ENCODE results near the gene FEM1A. TPM values are rescaled to one million over a fixed set of nuclear protein-coding genes. Genes with fewer than 3 reads are reported as not detected.
"Not testable (repeated sequence)": the region's sequence is repeated elsewhere in the genome, so short reads cannot be mapped to it uniquely, and the experiment has no call there.

FEM1A gene
- 20.0 and 20.1 TPM in 2 replicates for total RNA-seq (2014; rRNA removed; shearing (Covaris generic))

GRCh38 chr19:4791183-4792018 lies at the start of gene FEM1A:
TSS of gene FEM1A (plus strand) at chr19:4791734. CDS start at chr19:4791855, 121 bp downstream.
- Histone ChIP-seq H3K27me3 (no peaks in the 10 kb centered on the region), H3K27ac (peak within 1 kb of the TSS; percentile 92), H3K4me3 (peak within 1 kb of the TSS; percentile 98), H3K9me3 (replicated peaks) (no peaks in the 10 kb centered on the region), H3K36me3 (peaks cover 8% of the 10 kb centered on the region), H3K4me1 (peaks cover 5% of the 10 kb centered on the region)
- peak; percentile 99 to 100 for DNase-seq

- Histone ChIP-seq H3K27ac (peak overlapping the region; percentile 91), H3K9me3 (replicated peaks) (no peaks in the 10 kb centered on the region), H3K4me1 (peaks cover 35% of the 10 kb centered on the region), H3K27me3 (no peaks in the 10 kb centered on the region), H3K36me3 (no peaks in the 10 kb centered on the region), H3K4me3 (peak overlapping the region; percentile 32)
- DNase-seq = peak; percentile 96 to 97
Measured at GRCh38 chr19:4742723-4743646, 48.5 kb upstream of the FEM1A start.

- peak overlapping the region; percentile 18; the same call in 1 of the 2 replicates for H3K27ac ChIP-seq
- no peak overlapping the region for H3K4me3 ChIP-seq
- DNase-seq = peak in 1 of 2 experiments; percentile 60
- H3K4me1 ChIP-seq = peaks cover 33% of the 10 kb centered on the region
- no peaks in the 10 kb centered on the region for H3K9me3 ChIP-seq (replicated peaks)
- H3K36me3 ChIP-seq = no peaks in the 10 kb centered on the region
- H3K27me3 ChIP-seq = no peaks in the 10 kb centered on the region
Measured at GRCh38 chr19:4744451-4745174, 46.9 kb upstream of the FEM1A start.

- peak overlapping the region; percentile 18; the same call in 1 of the 2 replicates for H3K27ac ChIP-seq
- H3K9me3 ChIP-seq (replicated peaks); H3K36me3 ChIP-seq; H3K4me3 ChIP-seq; H3K27me3 ChIP-seq; DNase-seq: not testable (repeated sequence)
- peaks cover 39% of the 10 kb centered on the region for H3K4me1 ChIP-seq
Measured at GRCh38 chr19:4745175-4745574, 46.4 kb upstream of the FEM1A start.

GRCh38 chr19:4745986-4746385 lies 45.5 kb upstream of the FEM1A start:
- no peak for DNase-seq
- Histone ChIP-seq H3K9me3 (replicated peaks) (no peaks in the 10 kb centered on the region), H3K4me3 (no peak overlapping the region)

GRCh38 chr19:4748185-4748584 lies 43.3 kb upstream of the FEM1A start:
- Histone ChIP-seq H3K27me3 (no peaks in the 10 kb centered on the region), H3K27ac (no peak overlapping the region), H3K9me3 (replicated peaks) (no peaks in the 10 kb centered on the region), H3K4me1 (peaks cover 50% of the 10 kb centered on the region), H3K36me3 (no peaks in the 10 kb centered on the region), H3K4me3 (no peak overlapping the region)
- no peak for DNase-seq

More at GRCh38 chr19:4745986-4746385, 45.5 kb upstream of the FEM1A start:
- no peak overlapping the region for H3K27ac ChIP-seq
- no peaks in the 10 kb centered on the region for H3K36me3 ChIP-seq
- H3K27me3 ChIP-seq = no peaks in the 10 kb centered on the region
- peaks cover 42% of the 10 kb centered on the region for H3K4me1 ChIP-seq

- DNase-seq = peak; percentile 66 to 70
- no peak overlapping the region for H3K27ac ChIP-seq
- H3K4me1 ChIP-seq = peaks cover 46% of the 10 kb centered on the region
- H3K4me3 ChIP-seq = no peak overlapping the region
- no peaks in the 10 kb centered on the region for H3K27me3 ChIP-seq
- H3K9me3 ChIP-seq (replicated peaks) = no peaks in the 10 kb centered on the region
- no peaks in the 10 kb centered on the region for H3K36me3 ChIP-seq
Measured at GRCh38 chr19:4748589-4748988, 42.9 kb upstream of the FEM1A start.

GRCh38 chr19:4749870-4750590 lies 41.5 kb upstream of the FEM1A start:
- Histone ChIP-seq H3K36me3 (no peaks in the 10 kb centered on the region), H3K27me3 (no peaks in the 10 kb centered on the region), H3K4me1 (peaks cover 43% of the 10 kb centered on the region), H3K4me3 (no peak overlapping the region), H3K9me3 (replicated peaks) (no peaks in the 10 kb centered on the region), H3K27ac (peak overlapping the region; percentile 54)
- DNase-seq = peak; percentile 43 to 67

GRCh38 chr19:4754248-4754647 lies 37.3 kb upstream of the FEM1A start:
- H3K27ac ChIP-seq = no peak overlapping the region
- no peaks in the 10 kb centered on the region for H3K9me3 ChIP-seq (replicated peaks)
- H3K4me3 ChIP-seq = no peak overlapping the region
- H3K4me1 ChIP-seq = peaks cover 44% of the 10 kb centered on the region
- no peaks in the 10 kb centered on the region for H3K36me3 ChIP-seq
- DNase-seq = peak; percentile 31 to 55
- H3K27me3 ChIP-seq = no peaks in the 10 kb centered on the region

- Histone ChIP-seq H3K27ac (no peak overlapping the region), H3K4me1 (peaks cover 43% of the 10 kb centered on the region), H3K9me3 (replicated peaks) (no peaks in the 10 kb centered on the region), H3K36me3 (no peaks in the 10 kb centered on the region), H3K4me3 (no peak overlapping the region), H3K27me3 (no peaks in the 10 kb centered on the region)
- peak; percentile 41 to 66 for DNase-seq
Measured at GRCh38 chr19:4755459-4755858, 36.1 kb upstream of the FEM1A start.

- no peak for DNase-seq
- Histone ChIP-seq H3K4me1 (peaks cover 25% of the 10 kb centered on the region), H3K4me3 (no peak overlapping the region), H3K27ac (no peak overlapping the region), H3K27me3 (no peaks in the 10 kb centered on the region), H3K9me3 (replicated peaks) (no peaks in the 10 kb centered on the region), H3K36me3 (no peaks in the 10 kb centered on the region)
Measured at GRCh38 chr19:4758082-4758481, 33.5 kb upstream of the FEM1A start.

- Histone ChIP-seq H3K36me3 (no peaks in the 10 kb centered on the region), H3K4me3 (no peak overlapping the region), H3K4me1 (peaks cover 29% of the 10 kb centered on the region), H3K27me3 (no peaks in the 10 kb centered on the region), H3K9me3 (replicated peaks) (no peaks in the 10 kb centered on the region), H3K27ac (no peak overlapping the region)
- DNase-seq = no peak
Measured at GRCh38 chr19:4758659-4759058, 32.9 kb upstream of the FEM1A start.

GRCh38 chr19:4759388-4760284 lies 31.9 kb upstream of the FEM1A start:
- peak; percentile 93 to 94 for DNase-seq
- no peaks in the 10 kb centered on the region for H3K9me3 ChIP-seq (replicated peaks)
- peak overlapping the region; percentile 35 for H3K4me3 ChIP-seq
- H3K4me1 ChIP-seq = peaks cover 28% of the 10 kb centered on the region
- H3K27me3 ChIP-seq = no peaks in the 10 kb centered on the region
- no peak overlapping the region; the same call in 1 of the 2 replicates for H3K27ac ChIP-seq
- H3K36me3 ChIP-seq = no peaks in the 10 kb centered on the region
